Endothelial cell (in vitro differentiated cells): Measurements from ENCODE around the gene RIPK4. TPM values are rescaled to one million over a fixed set of nuclear protein-coding genes. Genes with fewer than 3 reads are reported as not detected.

ENCODE experiments used
- DNase-seq: peaks from one replicate; pipeline ENCODE4 v3.0.0; 2021; ENCODE audit warnings: low spot score
- H3K27ac Mint-ChIP-seq: one replicate; pipeline ENCODE4 v1.8.0; 2021; ENCODE audit warnings: mixed read lengths, inconsistent platforms; ENCODE audit not compliant: unreplicated experiment
- H3K27me3 Mint-ChIP-seq: one replicate; pipeline ENCODE4 v1.8.0; 2021; ENCODE audit warnings: mild to moderate bottlenecking, moderate library complexity, mixed read lengths, inconsistent platforms; ENCODE audit not compliant: unreplicated experiment
- H3K36me3 Mint-ChIP-seq: one replicate; pipeline ENCODE4 v1.8.0; 2021; ENCODE audit warnings: mild to moderate bottlenecking, low read depth, mixed read lengths, inconsistent platforms; ENCODE audit not compliant: unreplicated experiment
- H3K4me1 Mint-ChIP-seq: one replicate; pipeline ENCODE4 v1.8.0; 2021; ENCODE audit warnings: mild to moderate bottlenecking, mixed read lengths, inconsistent platforms; ENCODE audit not compliant: unreplicated experiment
- H3K4me3 Mint-ChIP-seq: one replicate; pipeline ENCODE4 v1.8.0; 2021; ENCODE audit warnings: mild to moderate bottlenecking, mixed read lengths, inconsistent platforms; ENCODE audit not compliant: unreplicated experiment
- H3K9me3 Mint-ChIP-seq: one replicate; pipeline ENCODE4 v1.8.0; 2021; ENCODE audit warnings: mixed read lengths, inconsistent platforms; ENCODE audit not compliant: unreplicated experiment
- total RNA-seq: library from RNA; stranded (reverse); fragmentation: NEBNext Ultra II Directional; extraction: Animal tissue kit (Norgen Biotek cat#: 25700); gene quantifications from one replicate; pipeline ENCODE4 v1.2.1, GENCODE V29; 2021; ENCODE audit not compliant: unreplicated experiment
- TF ChIP-seq, protein P1 (sequence below): fragments of 200-600 bp; sonication (generic); IDR thresholded peaks from one replicate; pipeline ENCODE4 v1.5.0; 2021; ENCODE audit warnings: antibody characterized with exemption; ENCODE audit not compliant: unreplicated experiment

The RIPK4 gene
- total RNA-seq, 1 donor from 2014 or later: 9.6 TPM

DNA sequence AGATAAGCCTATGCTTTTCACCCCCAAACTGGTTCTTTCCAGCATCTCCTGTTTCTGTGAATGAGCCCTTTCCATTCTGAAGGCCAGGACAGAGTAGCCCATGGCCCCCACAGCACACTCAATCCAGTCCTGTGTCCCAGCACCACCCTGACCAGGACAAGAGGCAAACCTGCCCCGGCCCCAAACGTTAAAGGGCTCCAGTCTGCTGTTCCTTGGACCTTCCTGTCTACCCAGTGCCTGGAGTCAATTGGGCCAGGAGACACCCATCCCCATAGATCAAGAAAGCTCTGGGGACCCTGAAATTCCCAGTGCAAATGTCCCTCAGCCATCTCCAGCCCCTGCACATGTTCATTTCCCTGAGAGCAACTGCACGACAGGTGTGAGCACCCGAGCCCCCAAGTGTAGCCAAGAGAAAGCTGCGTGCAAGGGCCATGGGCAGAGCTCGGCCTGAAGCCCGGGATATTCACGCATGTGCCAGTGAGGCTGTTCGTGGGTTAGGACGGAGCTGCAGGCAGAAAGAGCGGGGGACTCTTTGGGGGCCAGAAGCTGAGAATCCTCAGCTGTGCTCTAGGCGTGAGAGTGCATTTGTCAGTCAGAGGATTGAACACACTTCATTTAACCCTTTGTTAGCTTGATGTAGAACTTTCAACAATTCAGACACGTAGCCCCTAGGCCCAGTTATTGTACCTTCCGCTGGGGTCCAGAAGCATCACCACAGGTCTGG is 4.2 kb upstream of the RIPK4 start:
- peaks cover 8% of the 10 kb centered on the region for H3K36me3 Mint-ChIP-seq
- H3K27ac Mint-ChIP-seq: no peak overlapping the region
- no peak for DNase-seq
- H3K4me1 Mint-ChIP-seq: peaks cover 38% of the 10 kb centered on the region
- TF ChIP-seq, protein P1, sequence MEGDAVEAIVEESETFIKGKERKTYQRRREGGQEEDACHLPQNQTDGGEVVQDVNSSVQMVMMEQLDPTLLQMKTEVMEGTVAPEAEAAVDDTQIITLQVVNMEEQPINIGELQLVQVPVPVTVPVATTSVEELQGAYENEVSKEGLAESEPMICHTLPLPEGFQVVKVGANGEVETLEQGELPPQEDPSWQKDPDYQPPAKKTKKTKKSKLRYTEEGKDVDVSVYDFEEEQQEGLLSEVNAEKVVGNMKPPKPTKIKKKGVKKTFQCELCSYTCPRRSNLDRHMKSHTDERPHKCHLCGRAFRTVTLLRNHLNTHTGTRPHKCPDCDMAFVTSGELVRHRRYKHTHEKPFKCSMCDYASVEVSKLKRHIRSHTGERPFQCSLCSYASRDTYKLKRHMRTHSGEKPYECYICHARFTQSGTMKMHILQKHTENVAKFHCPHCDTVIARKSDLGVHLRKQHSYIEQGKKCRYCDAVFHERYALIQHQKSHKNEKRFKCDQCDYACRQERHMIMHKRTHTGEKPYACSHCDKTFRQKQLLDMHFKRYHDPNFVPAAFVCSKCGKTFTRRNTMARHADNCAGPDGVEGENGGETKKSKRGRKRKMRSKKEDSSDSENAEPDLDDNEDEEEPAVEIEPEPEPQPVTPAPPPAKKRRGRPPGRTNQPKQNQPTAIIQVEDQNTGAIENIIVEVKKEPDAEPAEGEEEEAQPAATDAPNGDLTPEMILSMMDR: no peak
- H3K27me3 Mint-ChIP-seq: peaks cover 7% of the 10 kb centered on the region
- H3K9me3 Mint-ChIP-seq: no peaks in the 10 kb centered on the region
- no peak overlapping the region for H3K4me3 Mint-ChIP-seq

DNA sequence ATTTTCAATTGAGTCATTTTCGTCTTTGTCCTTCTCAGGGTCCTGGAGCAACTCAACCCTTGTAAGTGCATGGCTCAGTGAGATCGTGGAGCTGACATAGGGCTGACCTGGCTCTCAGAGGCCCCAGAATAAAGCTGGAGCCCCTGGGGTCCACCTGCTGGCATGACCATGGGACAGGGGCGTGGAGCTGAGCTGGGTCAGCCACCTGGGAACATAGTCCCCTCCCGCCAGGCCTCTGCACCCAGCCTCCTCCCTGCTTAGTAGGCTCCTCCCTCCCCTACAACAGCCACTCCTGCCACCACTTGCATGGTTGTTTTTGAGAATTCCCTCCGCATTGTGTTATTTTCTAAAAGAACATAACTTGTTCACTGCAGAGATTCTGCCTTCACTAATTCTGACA is 3.1 kb upstream of the RIPK4 start:
- DNase-seq: no peak
- Mint-ChIP-seq H3K27ac (peak overlapping the region; percentile 97), H3K27me3 (peaks cover 7% of the 10 kb centered on the region), H3K36me3 (peaks cover 8% of the 10 kb centered on the region), H3K4me1 (peaks cover 44% of the 10 kb centered on the region), H3K9me3 (no peaks in the 10 kb centered on the region), H3K4me3 (peak overlapping the region; percentile 85)
- TF ChIP-seq, protein P1: no peak

DNA sequence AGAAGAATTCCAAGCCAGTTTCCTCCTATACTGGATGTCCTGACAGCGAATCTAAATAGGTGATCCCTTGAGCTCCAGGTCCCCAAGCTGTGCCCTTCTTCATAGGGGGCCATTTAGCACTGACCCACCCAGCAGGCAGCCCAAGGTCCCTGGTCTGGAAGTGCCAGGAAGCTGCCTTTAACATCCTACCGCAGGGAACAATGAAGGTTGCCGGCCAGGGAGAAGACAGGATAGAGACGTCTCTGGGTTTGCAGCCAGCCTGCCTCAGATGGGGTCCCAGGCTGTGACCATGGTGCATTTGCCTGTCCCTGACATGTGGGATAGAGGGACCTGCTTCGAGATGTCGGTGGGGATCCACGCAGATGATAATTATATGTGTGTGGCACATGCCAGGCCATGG is 2.7 kb upstream of the RIPK4 start:
- H3K27me3 Mint-ChIP-seq: peaks cover 7% of the 10 kb centered on the region
- TF ChIP-seq, protein P1: no peak
- H3K9me3 Mint-ChIP-seq: no peaks in the 10 kb centered on the region
- H3K36me3 Mint-ChIP-seq: peaks cover 7% of the 10 kb centered on the region
- peak overlapping the region; percentile 97 for H3K27ac Mint-ChIP-seq
- H3K4me3 Mint-ChIP-seq: peak overlapping the region; percentile 85
- DNase-seq: no peak
- peaks cover 44% of the 10 kb centered on the region for H3K4me1 Mint-ChIP-seq

DNA sequence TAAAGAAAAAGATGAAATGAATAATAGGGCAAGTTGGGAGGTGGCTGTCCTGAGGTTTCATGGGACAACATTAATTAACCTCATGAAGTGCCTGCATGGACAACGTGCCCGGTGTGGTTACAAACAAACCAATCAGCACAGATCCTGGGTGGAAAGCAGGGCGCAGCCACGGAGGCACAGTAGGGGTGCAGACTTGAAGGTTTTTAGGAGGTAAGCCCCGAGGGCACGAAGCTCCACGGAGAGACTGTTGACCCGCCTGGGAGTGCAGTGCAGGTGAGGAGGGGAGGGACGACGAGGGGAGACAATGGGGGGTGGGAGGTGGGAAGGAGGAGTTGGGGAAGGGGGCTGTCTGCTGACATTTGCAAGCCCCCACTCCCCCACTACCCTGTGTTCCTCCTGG is 2.3 kb upstream of the RIPK4 start:
- Mint-ChIP-seq H3K4me3 (peak overlapping the region; percentile 85), H3K36me3 (peaks cover 4% of the 10 kb centered on the region), H3K9me3 (no peaks in the 10 kb centered on the region), H3K4me1 (peaks cover 44% of the 10 kb centered on the region), H3K27me3 (peaks cover 7% of the 10 kb centered on the region), H3K27ac (peak overlapping the region; percentile 97)
- TF ChIP-seq, protein P1: no peak
- DNase-seq: no peak

DNA sequence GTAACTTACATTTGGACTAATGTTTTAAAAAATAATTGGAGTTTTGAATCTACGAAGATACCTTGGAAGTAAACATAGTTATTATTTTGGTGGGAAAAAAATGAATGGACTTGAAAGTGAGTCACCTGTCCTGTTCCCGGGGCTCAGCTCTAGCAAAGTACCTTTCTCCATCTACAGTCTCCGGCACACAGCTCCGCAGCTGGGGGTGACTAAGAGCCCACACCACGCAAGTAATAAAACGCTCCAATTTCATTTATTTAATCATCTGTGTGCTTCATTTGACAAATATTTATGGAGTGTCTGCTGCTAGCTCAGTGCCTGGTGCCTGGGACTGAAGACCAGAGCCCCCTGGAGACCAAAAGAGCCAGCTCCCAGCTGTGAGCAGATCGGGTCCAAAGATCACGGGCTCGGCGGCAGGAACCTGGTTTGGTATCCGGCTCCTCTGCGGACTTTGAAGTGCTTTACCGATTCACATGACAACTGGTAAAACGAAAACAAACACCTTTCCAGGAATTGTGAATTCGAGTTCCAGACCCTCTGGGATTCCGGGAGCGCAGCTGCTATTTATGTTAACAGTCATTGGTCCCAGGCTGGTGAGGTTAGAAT is 1.7 kb upstream of the RIPK4 start:
- Mint-ChIP-seq H3K36me3 (peaks cover 4% of the 10 kb centered on the region), H3K27ac (peak overlapping the region; percentile 97), H3K4me3 (peak overlapping the region; percentile 97), H3K9me3 (no peaks in the 10 kb centered on the region), H3K27me3 (peaks cover 7% of the 10 kb centered on the region), H3K4me1 (peaks cover 45% of the 10 kb centered on the region)
- DNase-seq: peak; percentile 72
- TF ChIP-seq, protein P1: no peak
